ENCODE data around the gene CREG2.

Gene CREG2

GRCh38 chr2:101398116-101398821 lies 11.0 kb upstream of the CREG2 start:
- Mint-ChIP-seq H3K36me3 (no peaks in the 10 kb centered on the region), H3K27ac (no peak overlapping the region), H3K9me3 (no peaks in the 10 kb centered on the region), H3K4me3 (no peak overlapping the region), H3K4me1 (peaks cover 23% of the 10 kb centered on the region)
- no peak for DNase-seq (ENCODE audit: low spot score in 2 of 2)
- peak; percentile 37 for ATAC-seq

- H3K9me3 Mint-ChIP-seq, result no peaks in the 10 kb centered on the region
- peaks cover 16% of the 10 kb centered on the region for H3K4me1 Mint-ChIP-seq
- DNase-seq (ENCODE audit: low spot score in 2 of 2), result no peak
- peak overlapping the region; percentile 3 for H3K27ac Mint-ChIP-seq
- ATAC-seq, result peak; percentile 81
- H3K4me3 Mint-ChIP-seq, result peak overlapping the region; percentile 2
- no peaks in the 10 kb centered on the region for H3K36me3 Mint-ChIP-seq
Observed at GRCh38 chr2:101396316-101396717, 9.0 kb upstream of the CREG2 start.

- no peaks in the 10 kb centered on the region for H3K9me3 Mint-ChIP-seq
- DNase-seq (ENCODE audit: low spot score in 2 of 2) (no peak), ATAC-seq (peak; percentile 84)
- H3K4me3 Mint-ChIP-seq, result peak overlapping the region; percentile 2
- no peaks in the 10 kb centered on the region for H3K36me3 Mint-ChIP-seq
- H3K27ac Mint-ChIP-seq, result peak overlapping the region; percentile 3
- peaks cover 16% of the 10 kb centered on the region for H3K4me1 Mint-ChIP-seq
Observed at GRCh38 chr2:101395545-101396315, 8.4 kb upstream of the CREG2 start.

- no peak overlapping the region for H3K27ac Mint-ChIP-seq
- H3K4me3 Mint-ChIP-seq, result peak overlapping the region; percentile 61
- H3K4me1 Mint-ChIP-seq, result no peaks in the 10 kb centered on the region
- DNase-seq (ENCODE audit: low spot score in 2 of 2), result no peak
- ATAC-seq, result no peak
- no peaks in the 10 kb centered on the region for H3K9me3 Mint-ChIP-seq
- no peaks in the 10 kb centered on the region for H3K36me3 Mint-ChIP-seq
Observed at GRCh38 chr2:101388232-101388631, 929 bp upstream of the CREG2 start.

GRCh38 chr2:101386599-101387150 lies 628 bp downstream of the CREG2 start:
- peak overlapping the region; percentile 61 for H3K4me3 Mint-ChIP-seq
- H3K36me3 Mint-ChIP-seq, result no peaks in the 10 kb centered on the region

GRCh38 chr2:101383016-101383541 lies 4.2 kb downstream of the CREG2 start:
- no peaks in the 10 kb centered on the region for H3K4me1 Mint-ChIP-seq
- no peaks in the 10 kb centered on the region for H3K9me3 Mint-ChIP-seq
- H3K36me3 Mint-ChIP-seq, result no peaks in the 10 kb centered on the region
- DNase-seq (ENCODE audit: low spot score in 2 of 2) (no peak), ATAC-seq (no peak)
- H3K4me3 Mint-ChIP-seq, result no peak overlapping the region
- no peak overlapping the region for H3K27ac Mint-ChIP-seq

More at GRCh38 chr2:101386599-101387150, 628 bp downstream of the CREG2 start:
- no peak overlapping the region for H3K27ac Mint-ChIP-seq
- H3K4me1 Mint-ChIP-seq, result no peaks in the 10 kb centered on the region
- no peaks in the 10 kb centered on the region for H3K9me3 Mint-ChIP-seq
- ATAC-seq (peak; percentile 26), DNase-seq (ENCODE audit: low spot score in 2 of 2) (no peak)

GRCh38 chr2:101382442-101382841 lies 4.9 kb downstream of the CREG2 start:
- Mint-ChIP-seq H3K27ac (no peak overlapping the region), H3K4me3 (no peak overlapping the region), H3K9me3 (no peaks in the 10 kb centered on the region), H3K36me3 (no peaks in the 10 kb centered on the region), H3K4me1 (no peaks in the 10 kb centered on the region)
- DNase-seq (ENCODE audit: low spot score in 2 of 2) (no peak), ATAC-seq (no peak)

GRCh38 chr2:101380376-101380775 lies 6.9 kb downstream of the CREG2 start:
- ATAC-seq, result no peak
- Mint-ChIP-seq H3K27ac (no peak overlapping the region), H3K36me3 (no peaks in the 10 kb centered on the region), H3K4me3 (no peak overlapping the region), H3K4me1 (no peaks in the 10 kb centered on the region), H3K9me3 (no peaks in the 10 kb centered on the region)
- DNase-seq (ENCODE audit: low spot score in 2 of 2), result no peak

GRCh38 chr2:101379091-101379490 lies 8.2 kb downstream of the CREG2 start:
- no peak overlapping the region for H3K27ac Mint-ChIP-seq
- ATAC-seq, result no peak
- DNase-seq (ENCODE audit: low spot score in 2 of 2), result no peak
- H3K36me3 Mint-ChIP-seq, result no peaks in the 10 kb centered on the region
- no peaks in the 10 kb centered on the region for H3K4me1 Mint-ChIP-seq
- no peaks in the 10 kb centered on the region for H3K9me3 Mint-ChIP-seq
- H3K4me3 Mint-ChIP-seq, result no peak overlapping the region

GRCh38 chr2:101375653-101376052 lies 11.7 kb downstream of the CREG2 start:
- H3K36me3 Mint-ChIP-seq, result no peaks in the 10 kb centered on the region
- ATAC-seq (no peak), DNase-seq (ENCODE audit: low spot score in 2 of 2) (no peak)
- H3K4me1 Mint-ChIP-seq, result no peaks in the 10 kb centered on the region
- H3K27ac Mint-ChIP-seq, result no peak overlapping the region
- H3K9me3 Mint-ChIP-seq, result peaks cover 3% of the 10 kb centered on the region
- no peak overlapping the region for H3K4me3 Mint-ChIP-seq

GRCh38 chr2:101374821-101375561 lies 12.3 kb downstream of the CREG2 start:
- peaks cover 3% of the 10 kb centered on the region for H3K9me3 Mint-ChIP-seq
- no peak overlapping the region for H3K4me3 Mint-ChIP-seq
- H3K27ac Mint-ChIP-seq, result no peak overlapping the region
- ATAC-seq, result no peak
- H3K4me1 Mint-ChIP-seq, result no peaks in the 10 kb centered on the region
- no peaks in the 10 kb centered on the region for H3K36me3 Mint-ChIP-seq
- DNase-seq (ENCODE audit: low spot score in 2 of 2), result no peak

- ATAC-seq (no peak), DNase-seq (ENCODE audit: low spot score in 2 of 2) (no peak)
- Mint-ChIP-seq H3K9me3 (peaks cover 3% of the 10 kb centered on the region), H3K4me3 (no peak overlapping the region), H3K36me3 (no peaks in the 10 kb centered on the region), H3K4me1 (no peaks in the 10 kb centered on the region), H3K27ac (no peak overlapping the region)
Observed at GRCh38 chr2:101372792-101373191, 14.5 kb downstream of the CREG2 start.

- ATAC-seq, result no peak
- peaks cover 3% of the 10 kb centered on the region for H3K9me3 Mint-ChIP-seq
Observed at GRCh38 chr2:101371636-101372035, 15.7 kb downstream of the CREG2 start.

GRCh38 chr2:101369100-101369499 lies 18.2 kb downstream of the CREG2 start:
- Mint-ChIP-seq H3K27ac (no peak overlapping the region), H3K4me1 (no peaks in the 10 kb centered on the region), H3K4me3 (no peak overlapping the region), H3K36me3 (no peaks in the 10 kb centered on the region), H3K9me3 (peaks cover 3% of the 10 kb centered on the region)
- DNase-seq (ENCODE audit: low spot score in 2 of 2) (no peak), ATAC-seq (no peak)

More at GRCh38 chr2:101371636-101372035, 15.7 kb downstream of the CREG2 start:
- Mint-ChIP-seq H3K27ac (no peak overlapping the region), H3K36me3 (no peaks in the 10 kb centered on the region), H3K4me3 (no peak overlapping the region), H3K4me1 (no peaks in the 10 kb centered on the region)
- DNase-seq (ENCODE audit: low spot score in 2 of 2), result no peak

- H3K4me1 Mint-ChIP-seq, result no peaks in the 10 kb centered on the region
- peaks cover 3% of the 10 kb centered on the region for H3K9me3 Mint-ChIP-seq
- no peaks in the 10 kb centered on the region for H3K36me3 Mint-ChIP-seq
- no peak for DNase-seq (ENCODE audit: low spot score in 2 of 2)
- no peak overlapping the region for H3K27ac Mint-ChIP-seq
- no peak for ATAC-seq
- H3K4me3 Mint-ChIP-seq, result no peak overlapping the region
Observed at GRCh38 chr2:101368376-101368775, 18.9 kb downstream of the CREG2 start.

Measured in stimulated activated effector memory CD8-positive, alpha-beta T cell treated with anti-CD3 and anti-CD28 coated beads, Interleukin-12 subunit alpha, Interleukin-12 subunit beta, amount 100 ng/mL, for 72 hours (primary cell).